ENCODE data around the gene GRIN3B. TPM values are rescaled to one million over a fixed set of nuclear protein-coding genes. Genes with fewer than 3 reads are reported as not detected.

Gene GRIN3B
- total and polyA plus RNA-seq, 9 of the 15 experiments (the other 6 are each of a cell fraction or from before 2014, with no cell fraction given): 0.06 to 0.95 (median 0.19) TPM; not detected in 6

- no peaks in the 10 kb centered on the region for H4K20me1 ChIP-seq (replicated peaks; ENCODE audit: control insufficient read depth, insufficient read depth, low read length)
- 10% methylated on average over 36 of the region's 73 CpGs for WGBS (ENCODE audit: insufficient coverage, low coverage, missing lambda C conversion rate)
- no peaks in the 10 kb centered on the region for H3K36me3 ChIP-seq (ENCODE audit: control insufficient read depth, insufficient read depth, low read length)
- intact Hi-C loops (cut with micrococcal nuclease): loop anchor here (1.0 kb wide), 1 partner anchor 80 kb away; no protein-coding TSS in a partner anchor
- DNase-seq (ENCODE audit: extremely low read depth in 1 of 4, low spot score in 3 of 4): no peak
- no peaks in the 10 kb centered on the region for H3K27me3 ChIP-seq (ENCODE audit: control insufficient read depth in 2 of 2, insufficient read depth in 2 of 2, low read length in 2 of 2)
- H3K79me2 ChIP-seq (ENCODE audit: control insufficient read depth, insufficient read depth, low read length): no peaks in the 10 kb centered on the region
- H3K9me1 ChIP-seq (ENCODE audit: control insufficient read depth, insufficient read depth, low read length): no peaks in the 10 kb centered on the region
- H3K4me2 ChIP-seq (ENCODE audit: insufficient read depth, low read length): peak overlapping the region; percentile 1; the same call in 1 of the 2 replicates
- no TSS peak for BruUV-seq (replicated peaks)
- ChIA-PET POLR2A (interaction anchor here (0.5 to 1.0 kb wide), 3 partner anchors 92 to 203 kb away, joined by 3 to 4 read pairs (median 3); no protein-coding TSS in a partner anchor), CTCF (ENCODE audit: low intra/inter-chr PET ratio) (interaction anchor here (0.5 to 0.7 kb wide), 2 partner anchors 99 to 203 kb away, joined by 3 to 4 read pairs; partner anchors contain the start of gene PTBP1)
- no peak overlapping the region for H3K4me3 ChIP-seq
- peak overlapping the region in 1 of 2 experiments; percentile 85; a peak in 2 of 4 replicates for H3K9ac ChIP-seq (ENCODE audit: insufficient read depth in 1 of 2, low read depth in 2 of 2, low read length in 2 of 2)
- in situ Hi-C loops (cut with MboI): no loop called here
- H3K4me1 ChIP-seq (replicated peaks in 1 of 2; ENCODE audit: control insufficient read depth in 2 of 2, insufficient read depth in 2 of 2, low read length in 2 of 2): peaks cover 8 to 65% of the 10 kb centered on the region in 2 experiments
- no peak for ATAC-seq
- no peak overlapping the region; the same call in 1 of the 2 replicates for H2AFZ ChIP-seq (ENCODE audit: low read depth, low read length)
- no peak for TF ChIP-seq MTA3 (IDR thresholded peaks at IDR 0.05; ENCODE audit: borderline replicate concordance)
- no peak for TF ChIP-seq NCOA2 (IDR thresholded peaks at IDR 0.05; ENCODE audit: partially characterized antibody in 2 of 2)
- peak; percentile 42; the same call in 1 of the 2 replicates for TF ChIP-seq ZBTB7A (IDR thresholded peaks at IDR 0.05; ENCODE audit: borderline replicate concordance, control insufficient read depth, low read depth, low read length)
- H3K9me3 ChIP-seq (replicated peaks; ENCODE audit: control insufficient read depth, insufficient read depth, low read depth, low read length): no peaks in the 10 kb centered on the region
- H3K27ac ChIP-seq (ENCODE audit: extremely low read depth, low read depth, low read length): no peak overlapping the region
- FAIRE-seq: no peak
These were observed 645 bp downstream of the GRIN3B start for GRCh38 chr19:1000591-1001537.

All from K562 (cell line).